ENCODE data around the gene RASGEF1C.

DNA sequence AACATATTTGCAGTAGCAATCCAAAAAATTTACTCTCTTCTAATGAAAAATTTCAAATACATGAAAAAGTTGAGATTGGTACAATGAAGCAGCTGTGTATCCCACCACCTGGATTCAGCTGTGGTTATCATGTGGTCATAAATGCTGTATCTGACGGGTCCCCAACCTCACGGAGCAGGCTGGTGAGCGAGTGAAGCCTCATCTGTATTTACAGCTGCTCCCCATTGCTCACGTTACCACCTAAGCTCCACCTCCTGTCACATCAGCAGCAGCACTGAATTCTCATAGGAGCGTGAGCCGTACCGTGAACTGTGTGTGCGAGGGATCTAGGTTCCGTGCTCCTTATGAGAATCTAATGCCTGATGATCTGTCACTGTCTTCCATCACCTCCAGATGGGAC lies 130.7 kb downstream of the RASGEF1C start:
- TF ChIP-seq CTCF (IDR thresholded peaks at IDR 0.05 in 8 of 11, conservative IDR thresholded peaks at IDR 0.05 in 3 of 11) (no peak), POLR2A (IDR thresholded peaks at IDR 0.05) (no peak), POLR2AphosphoS5 (IDR thresholded peaks at IDR 0.05) (no peak)
